GM23338 (cell line): Measurements from ENCODE around the gene OR2T6. TPM values are rescaled to one million over a fixed set of nuclear protein-coding genes. Genes with fewer than 3 reads are reported as not detected.

Experiments
- ATAC-seq: fragments of 200-7000 bp; cut with Tn5 transposase; 3 replicates; pipeline ENCODE4 v1.9.1; 2020
- DNase-seq: peaks from one replicate; pipeline ENCODE4 v3.0.0-alpha.2; 2015; ENCODE audit warnings: low spot score
- H2AFZ ChIP-seq: fragments of 200-600 bp; sonication (generic); 2 replicates; pipeline ENCODE4 v1.8.0; 2016; ENCODE audit warnings: antibody characterized with exemption, mild to moderate bottlenecking, moderate library complexity
- H3F3A ChIP-seq: fragments of 200-600 bp; sonication (generic); replicated peaks from 2 replicates; pipeline ENCODE4 v1.8.0; 2017; ENCODE audit warnings: antibody characterized with exemption, mixed run types, low read depth
- H3K27ac ChIP-seq: fragments of 200-600 bp; sonication (generic); 2 replicates; pipeline ENCODE4 v1.6.1; 2016; ENCODE audit warnings: low read depth
- H3K27me3 ChIP-seq: fragments of 200-600 bp; sonication (generic); 2 replicates; pipeline ENCODE4 v1.8.0; 2016; ENCODE audit warnings: mild to moderate bottlenecking, mixed run types, moderate library complexity; ENCODE audit not compliant: insufficient read depth
- H3K36me3 ChIP-seq: fragments of 200-600 bp; sonication (generic); 2 replicates; pipeline ENCODE4 v1.8.0; 2016; ENCODE audit warnings: mild to moderate bottlenecking; ENCODE audit not compliant: insufficient read depth
- H3K4me1 ChIP-seq: fragments of 200-600 bp; sonication (generic); 2 replicates; pipeline ENCODE4 v1.8.0; 2016; ENCODE audit warnings: mild to moderate bottlenecking, moderate library complexity; ENCODE audit not compliant: insufficient read depth
- H3K4me2 ChIP-seq: fragments of 200-600 bp; sonication (generic); 2 replicates; pipeline ENCODE4 v1.7.1; 2017; ENCODE audit warnings: mixed run types
- H3K4me3 ChIP-seq: fragments of 200-600 bp; sonication (generic); 2 replicates; pipeline ENCODE4 v1.6.1; 2016; ENCODE audit warnings: mixed run types
- H3K79me2 ChIP-seq: fragments of 200-600 bp; sonication (generic); replicated peaks from 2 replicates; pipeline ENCODE4 v1.8.0; 2017; ENCODE audit warnings: mild to moderate bottlenecking; ENCODE audit not compliant: insufficient read depth
- H3K9me2 ChIP-seq: fragments of 200-600 bp; sonication (generic); 2 replicates; pipeline ENCODE4 v1.8.0; 2017; ENCODE audit not compliant: insufficient read depth
- H4K20me1 ChIP-seq: fragments of 200-600 bp; sonication (generic); replicated peaks from 2 replicates; pipeline ENCODE4 v1.8.0; 2017; ENCODE audit warnings: mild to moderate bottlenecking; ENCODE audit not compliant: insufficient read depth
- H3K27ac Mint-ChIP-seq: 2 replicates; pipeline ENCODE4 v1.8.0; 2020; ENCODE audit warnings: inconsistent platforms, mild to moderate bottlenecking, moderate library complexity, mixed read lengths
- H3K27me3 Mint-ChIP-seq: 3 replicates; pipeline ENCODE4 v1.8.0; 2022; ENCODE audit warnings: low read depth, mild to moderate bottlenecking, moderate library complexity, mixed read lengths, inconsistent platforms; ENCODE audit not compliant: insufficient read depth, poor library complexity
- H3K36me3 Mint-ChIP-seq: 3 replicates; pipeline ENCODE4 v1.8.0; 2021; ENCODE audit warnings: low read depth, mild to moderate bottlenecking, inconsistent platforms, moderate library complexity, mixed read lengths
- H3K4me1 Mint-ChIP-seq: 3 replicates; pipeline ENCODE4 v1.8.0; 2020; ENCODE audit warnings: mild to moderate bottlenecking, inconsistent platforms, mixed read lengths
- H3K4me3 Mint-ChIP-seq: 3 replicates; pipeline ENCODE4 v1.8.0; 2021; ENCODE audit warnings: moderate library complexity, mild to moderate bottlenecking, inconsistent platforms, mixed read lengths
- H3K9me3 Mint-ChIP-seq: 3 replicates; pipeline ENCODE4 v1.8.0; 2020; ENCODE audit warnings: moderate library complexity, mild to moderate bottlenecking, inconsistent platforms, mixed read lengths
- CREB1 ChIP-seq: fragments of 250-450 bp; sonication (Bioruptor Pico); IDR thresholded peaks from 2 replicates; pipeline ENCODE4 v1.5.0; 2020; ENCODE audit warnings: low read depth, mild to moderate bottlenecking, moderate library complexity
- CTCF ChIP-seq, 2 experiments: fragments of 200-600 bp in 1 of 2; sonication (generic) in 1 of 2; conservative IDR thresholded peaks; 2 replicates each; pipeline versions ENCODE4 v1.5.1 to v1.6.1; 2016 to 2017; ENCODE audit warnings: antibody characterized with exemption in 2 of 2, low read depth in 2 of 2, mild to moderate bottlenecking in 2 of 2, moderate library complexity in 1 of 2
- EZH2 ChIP-seq: fragments of 200-600 bp; sonication (generic); IDR thresholded peaks from one replicate; pipeline ENCODE4 v1.8.0; 2017; ENCODE audit warnings: antibody characterized with exemption, mild to moderate bottlenecking, low read depth; ENCODE audit not compliant: unreplicated experiment
- EZH2phosphoT487 ChIP-seq: fragments of 200-600 bp; sonication (generic); IDR thresholded peaks from one replicate; pipeline ENCODE4 v1.8.1; 2018; ENCODE audit warnings: antibody characterized with exemption; ENCODE audit not compliant: unreplicated experiment
- JUNB ChIP-seq: IDR thresholded peaks from one replicate; pipeline ENCODE4 v1.6.1; 2016; ENCODE audit warnings: antibody characterized with exemption; ENCODE audit not compliant: unreplicated experiment
- NANOG ChIP-seq: IDR thresholded peaks from 2 replicates; pipeline ENCODE4 v1.6.1; 2016; ENCODE audit warnings: antibody characterized with exemption, borderline replicate concordance
- STAT1 ChIP-seq: IDR thresholded peaks from one replicate; pipeline ENCODE4 v1.6.1; 2016; ENCODE audit warnings: antibody characterized with exemption; ENCODE audit not compliant: unreplicated experiment
- ZNF114 ChIP-seq: fragments of 250-450 bp; sonication (Bioruptor Pico); IDR thresholded peaks from 2 replicates; pipeline ENCODE4 v1.5.0; 2020; ENCODE audit warnings: mild to moderate bottlenecking, moderate library complexity
- ZNF331 ChIP-seq: fragments of 250-450 bp; sonication (Bioruptor Pico); IDR thresholded peaks from 2 replicates; pipeline ENCODE4 v1.5.0; 2020; ENCODE audit warnings: low read depth, mild to moderate bottlenecking, moderate library complexity
- polyA plus RNA-seq: library from polyadenylated mRNA; unstranded; fragments of >200 nt; fragmentation: Nextera tagmentation; extraction: Ambion mirVana; gene quantifications from 2 replicates; pipeline ENCODE4 v1.2.1, GENCODE V29; 2016
- total RNA-seq: library from RNA; depleted of rRNA; stranded (reverse); fragments of >200 nt; shearing (Covaris generic); gene quantifications from 2 replicates; pipeline ENCODE4 v1.2.3, GENCODE V29; 2014
- TF ChIP-seq, protein P1 (sequence below): IDR thresholded peaks from one replicate; pipeline ENCODE4 v1.6.1; 2018; ENCODE audit warnings: antibody characterized with exemption; ENCODE audit not compliant: unreplicated experiment
- TF ChIP-seq, protein P2 (sequence below): IDR thresholded peaks from 2 replicates; pipeline ENCODE4 v1.6.1; 2016; ENCODE audit warnings: antibody characterized with exemption

OR2T6 gene
- total and polyA plus RNA-seq, 2 experiments from 2014 or later: not detected

GRCh38 chr1:248393050-248393449, 17.5 kb downstream of the OR2T6 start:
- DNase-seq (no peak), ATAC-seq (no peak)
- H3K4me1 ChIP-seq: no peaks in the 10 kb centered on the region
- H4K20me1 ChIP-seq: no peaks in the 10 kb centered on the region
- 0 out of 2 replicates have a peak, but pooled peaks cover 15% of the 10 kb centered on the region for H3K36me3 ChIP-seq
- H3K79me2 ChIP-seq: no peaks in the 10 kb centered on the region
- no peaks in the 10 kb centered on the region for H3K9me2 ChIP-seq
- no peaks in the 10 kb centered on the region for H3F3A ChIP-seq
- H2AFZ ChIP-seq: no peak overlapping the region
- peaks cover 98% of the 10 kb centered on the region for H3K9me3 Mint-ChIP-seq
- no peak overlapping the region for H3K4me3 ChIP-seq
- no peak overlapping the region for H3K4me2 ChIP-seq
- no peak overlapping the region for H3K4me3 Mint-ChIP-seq
- H3K27me3 Mint-ChIP-seq: no peaks in the 10 kb centered on the region
- H3K27me3 ChIP-seq: no peaks in the 10 kb centered on the region
- TF ChIP-seq ZNF114 (CRISPR knock-in tag) (no peak), CREB1 (no peak), ZNF331 (CRISPR knock-in tag) (no peak), EZH2 (no peak)
- peaks cover 25% of the 10 kb centered on the region for H3K36me3 Mint-ChIP-seq
- H3K27ac ChIP-seq: no peak overlapping the region
- H3K27ac Mint-ChIP-seq: no peak overlapping the region
- no peaks in the 10 kb centered on the region for H3K4me1 Mint-ChIP-seq

DNA sequence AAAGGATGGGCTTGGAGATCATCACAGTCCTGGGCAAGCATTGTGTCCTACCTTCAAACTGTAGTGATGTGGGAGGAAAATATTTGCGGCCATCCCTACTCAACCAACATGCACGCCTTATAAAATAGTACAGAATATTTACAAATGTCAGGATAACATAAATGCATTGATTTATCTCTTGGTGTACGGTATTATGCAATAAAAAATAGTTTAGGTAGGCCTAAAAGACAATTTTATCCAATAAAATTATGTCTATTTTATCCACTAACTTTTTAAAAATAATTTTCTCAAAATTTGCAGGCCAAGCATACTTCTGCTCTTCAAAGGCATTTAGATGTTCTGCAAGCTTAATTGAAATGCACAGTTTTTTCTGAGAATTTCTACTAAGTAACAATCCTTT, 27.2 kb downstream of the OR2T6 start, which contains the start of gene OR2T1:
TSS of gene OR2T1 (plus strand) at position 301 of the 400 bp plus-strand sequence. CDS start 3,100 bp downstream, outside the sequence.
- ATAC-seq (no peak), DNase-seq (no peak)
- H3K27ac Mint-ChIP-seq: no peak within 1 kb of the TSS
- no peak within 1 kb of the TSS for H2AFZ ChIP-seq
- H3K9me2 ChIP-seq: no peaks in the 10 kb centered on the region
- TF ChIP-seq NANOG: no peak
- TF ChIP-seq ZNF114 (CRISPR knock-in tag): no peak
- no peak for TF ChIP-seq CTCF (conservative IDR thresholded peaks at IDR 0.05; ENCODE audit: low read depth in 2 of 2)
- no peak for TF ChIP-seq EZH2
- TF ChIP-seq ZNF331 (CRISPR knock-in tag): no peak
- H3K4me2 ChIP-seq: no peak within 1 kb of the TSS
- H3K4me3 ChIP-seq: no peak within 1 kb of the TSS; the same call in 1 of the 2 replicates
- H3K79me2 ChIP-seq: no peaks in the 10 kb centered on the region
- no peaks in the 10 kb centered on the region for H3F3A ChIP-seq
- no peaks in the 10 kb centered on the region for H4K20me1 ChIP-seq
- no peaks in the 10 kb centered on the region for H3K4me1 Mint-ChIP-seq
- H3K27ac ChIP-seq: no peak within 1 kb of the TSS
- no peaks in the 10 kb centered on the region for H3K27me3 ChIP-seq
- H3K4me3 Mint-ChIP-seq: no peak within 1 kb of the TSS
- peaks cover 2% of the 10 kb centered on the region for H3K27me3 Mint-ChIP-seq
- H3K9me3 Mint-ChIP-seq: peaks cover 91% of the 10 kb centered on the region
- no peaks in the 10 kb centered on the region for H3K4me1 ChIP-seq
- H3K36me3 Mint-ChIP-seq: peaks cover 29% of the 10 kb centered on the region
- H3K36me3 ChIP-seq: peaks cover 15% of the 10 kb centered on the region

- Histone ChIP-seq H3K9me2 (no peaks in the 10 kb centered on the region), H3K4me3 (no peak overlapping the region), H3K36me3 (peaks cover 15% of the 10 kb centered on the region), H3K27ac (no peak overlapping the region), H2AFZ (no peak overlapping the region), H3F3A (no peaks in the 10 kb centered on the region), H3K79me2 (no peaks in the 10 kb centered on the region), H3K4me2 (no peak overlapping the region), H4K20me1 (no peaks in the 10 kb centered on the region), H3K27me3 (no peaks in the 10 kb centered on the region), H3K4me1 (no peaks in the 10 kb centered on the region)
- Mint-ChIP-seq H3K4me1 (no peaks in the 10 kb centered on the region), H3K36me3 (peaks cover 30% of the 10 kb centered on the region), H3K27me3 (peaks cover 2% of the 10 kb centered on the region), H3K9me3 (peaks cover 83% of the 10 kb centered on the region), H3K27ac (no peak overlapping the region), H3K4me3 (no peak overlapping the region)
- ATAC-seq (no peak), DNase-seq (peak; percentile 1)
- TF ChIP-seq, protein P1, sequence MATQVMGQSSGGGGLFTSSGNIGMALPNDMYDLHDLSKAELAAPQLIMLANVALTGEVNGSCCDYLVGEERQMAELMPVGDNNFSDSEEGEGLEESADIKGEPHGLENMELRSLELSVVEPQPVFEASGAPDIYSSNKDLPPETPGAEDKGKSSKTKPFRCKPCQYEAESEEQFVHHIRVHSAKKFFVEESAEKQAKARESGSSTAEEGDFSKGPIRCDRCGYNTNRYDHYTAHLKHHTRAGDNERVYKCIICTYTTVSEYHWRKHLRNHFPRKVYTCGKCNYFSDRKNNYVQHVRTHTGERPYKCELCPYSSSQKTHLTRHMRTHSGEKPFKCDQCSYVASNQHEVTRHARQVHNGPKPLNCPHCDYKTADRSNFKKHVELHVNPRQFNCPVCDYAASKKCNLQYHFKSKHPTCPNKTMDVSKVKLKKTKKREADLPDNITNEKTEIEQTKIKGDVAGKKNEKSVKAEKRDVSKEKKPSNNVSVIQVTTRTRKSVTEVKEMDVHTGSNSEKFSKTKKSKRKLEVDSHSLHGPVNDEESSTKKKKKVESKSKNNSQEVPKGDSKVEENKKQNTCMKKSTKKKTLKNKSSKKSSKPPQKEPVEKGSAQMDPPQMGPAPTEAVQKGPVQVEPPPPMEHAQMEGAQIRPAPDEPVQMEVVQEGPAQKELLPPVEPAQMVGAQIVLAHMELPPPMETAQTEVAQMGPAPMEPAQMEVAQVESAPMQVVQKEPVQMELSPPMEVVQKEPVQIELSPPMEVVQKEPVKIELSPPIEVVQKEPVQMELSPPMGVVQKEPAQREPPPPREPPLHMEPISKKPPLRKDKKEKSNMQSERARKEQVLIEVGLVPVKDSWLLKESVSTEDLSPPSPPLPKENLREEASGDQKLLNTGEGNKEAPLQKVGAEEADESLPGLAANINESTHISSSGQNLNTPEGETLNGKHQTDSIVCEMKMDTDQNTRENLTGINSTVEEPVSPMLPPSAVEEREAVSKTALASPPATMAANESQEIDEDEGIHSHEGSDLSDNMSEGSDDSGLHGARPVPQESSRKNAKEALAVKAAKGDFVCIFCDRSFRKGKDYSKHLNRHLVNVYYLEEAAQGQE: no peak
- TF ChIP-seq ZNF331 (CRISPR knock-in tag) (no peak), EZH2phosphoT487 (no peak), CTCF (conservative IDR thresholded peaks at IDR 0.05; ENCODE audit: low read depth in 2 of 2) (no peak), JUNB (no peak), NANOG (no peak), STAT1 (no peak), ZNF114 (CRISPR knock-in tag) (no peak)
- TF ChIP-seq, protein P2, sequence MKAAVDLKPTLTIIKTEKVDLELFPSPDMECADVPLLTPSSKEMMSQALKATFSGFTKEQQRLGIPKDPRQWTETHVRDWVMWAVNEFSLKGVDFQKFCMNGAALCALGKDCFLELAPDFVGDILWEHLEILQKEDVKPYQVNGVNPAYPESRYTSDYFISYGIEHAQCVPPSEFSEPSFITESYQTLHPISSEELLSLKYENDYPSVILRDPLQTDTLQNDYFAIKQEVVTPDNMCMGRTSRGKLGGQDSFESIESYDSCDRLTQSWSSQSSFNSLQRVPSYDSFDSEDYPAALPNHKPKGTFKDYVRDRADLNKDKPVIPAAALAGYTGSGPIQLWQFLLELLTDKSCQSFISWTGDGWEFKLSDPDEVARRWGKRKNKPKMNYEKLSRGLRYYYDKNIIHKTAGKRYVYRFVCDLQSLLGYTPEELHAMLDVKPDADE: no peak
Observed at GRCh38 chr1:248404024-248404423, 28.5 kb downstream of the OR2T6 start.
